Aorta (tissue), 5 donors: ENCODE results near the gene FDX2. TPM values are rescaled to one million over a fixed set of nuclear protein-coding genes. Genes with fewer than 3 reads are reported as not detected.

Experiments
- ATAC-seq: fragments of 200-7000 bp; cut with Tn5 transposase; one replicate; pipeline ENCODE4 v1.9.1; 2022; ENCODE audit warnings: moderate library complexity; ENCODE audit not compliant: low FRiP score
- DNase-seq, 2 donors: peaks; one replicate each; pipeline ENCODE4 v3.0.0-alpha.2; 2020
- H3K27ac ChIP-seq, 2 donors: one replicate each; pipeline ENCODE4 v1.5.1; 2013; ENCODE audit warnings: low read length in 2 of 2, mild to moderate bottlenecking in 2 of 2, moderate library complexity in 2 of 2, control low read depth in 1 of 2, inconsistent platforms in 1 of 2, low read depth in 1 of 2
- H3K27me3 ChIP-seq, 2 donors: one replicate each; pipeline ENCODE4 v1.6.1; 2013; ENCODE audit warnings: control low read depth in 1 of 2, low read length in 1 of 2, mild to moderate bottlenecking in 1 of 2, moderate library complexity in 1 of 2; ENCODE audit not compliant: insufficient read depth in 2 of 2, control insufficient read depth in 1 of 2
- H3K36me3 ChIP-seq, 2 donors: one replicate each; pipeline ENCODE4 v1.6.1; 2013; ENCODE audit warnings: control low read depth in 1 of 2, low read length in 1 of 2, mild to moderate bottlenecking in 1 of 2; ENCODE audit not compliant: insufficient read depth in 2 of 2, control insufficient read depth in 1 of 2
- H3K4me1 ChIP-seq, 2 donors: one replicate each; pipeline ENCODE4 v1.6.1; 2013; ENCODE audit warnings: low read length in 2 of 2, control low read depth in 1 of 2, mild to moderate bottlenecking in 1 of 2, moderate library complexity in 1 of 2; ENCODE audit not compliant: insufficient read depth in 2 of 2, control insufficient read depth in 1 of 2
- H3K4me3 ChIP-seq, 2 donors: one replicate each; pipeline ENCODE4 v1.5.1; 2013; ENCODE audit warnings: low read length in 2 of 2, control low read depth in 1 of 2, mild to moderate bottlenecking in 1 of 2
- H3K9me3 ChIP-seq: one replicate; pipeline ENCODE4 v1.6.1; 2013; ENCODE audit warnings: mild to moderate bottlenecking, low read length; ENCODE audit not compliant: control insufficient read depth
- whole genome bisulfite sequencing, 2 donors: extraction: QIAGEN DNeasy Blood & Tissue Kit; methylation state at CpG; one replicate each; pipeline ENCODE4 v1.1.7; 2013; 5-methylcytosine and 5-hydroxymethylcytosine counted together
- intact Hi-C, 2 donors: fragments of 100-400 bp; cut with DNase I; formaldehyde crosslinking; loops; one replicate each; pipeline versions ENCODE4 v1.14.2 to v1.15.0; 2022
- polyA plus RNA-seq, 2 donors: library from polyadenylated mRNA; stranded (reverse); fragments of 200-250 nt; gene quantifications; one replicate each; pipeline ENCODE4 v1.2.3, GENCODE V29; 2013
- total RNA-seq, 2 donors: library from RNA; stranded (reverse); fragmentation: NEBNext Ultra II Directional; extraction: Animal tissue kit (Norgen Biotek cat#: 25700); gene quantifications; one replicate each; pipeline ENCODE4 v1.2.1, GENCODE V29; 2021
- donor health status: healthy with polysubstance abuse.
- donor health status: Bipolar disorder and iron deficiency.
- donor health status: DM: no; HTN: no; CAD: no.
- donor health status: DM: no; HTN: no; CAD: no.
- donor health status: DM: yes; HTN: yes; CAD: no.

Gene FDX2
- total and polyA plus RNA-seq, 4 donors, result 7.5 to 26.0 (median 21.6) TPM

GRCh38 chr19:10270180-10270615, 45.6 kb downstream of the FDX2 start:
- ATAC-seq (peak; percentile 74), DNase-seq (peak; percentile 91 to 92)
- H3K9me3 ChIP-seq, result no peaks in the 10 kb centered on the region
- no peaks in the 10 kb centered on the region for H3K36me3 ChIP-seq
- WGBS, 2 donors, result 4 to 6% methylated on average over 35 to 37 of the region's 37 CpGs
- no peak overlapping the region for H3K27ac ChIP-seq
- no peak overlapping the region for H3K4me3 ChIP-seq
- intact Hi-C loops, result no loop called here
- H3K27me3 ChIP-seq, result no peaks in the 10 kb centered on the region
- no peaks in the 10 kb centered on the region for H3K4me1 ChIP-seq

GRCh38 chr19:10269333-10270179, 46.3 kb downstream of the FDX2 start:
- Histone ChIP-seq H3K27ac (no peak overlapping the region), H3K9me3 (no peaks in the 10 kb centered on the region), H3K4me3 (no peak overlapping the region), H3K36me3 (no peaks in the 10 kb centered on the region), H3K4me1 (no peaks in the 10 kb centered on the region), H3K27me3 (no peaks in the 10 kb centered on the region)
- 3 to 4% methylated on average over 58 to 59 of the region's 59 CpGs for WGBS, 2 donors
- DNase-seq, result peak; percentile 92 to 95
- peak; percentile 90 for ATAC-seq
- intact Hi-C loops, result loop anchor here (1.0 to 2.0 kb wide), 2 partner anchors 119 to 121 kb away; no protein-coding TSS in a partner anchor

GRCh38 chr19:10268071-10268470, 47.7 kb downstream of the FDX2 start:
- WGBS, 2 donors, result 74 to 80% methylated on average over 6 of the region's 6 CpGs
- ATAC-seq, result no peak

GRCh38 chr19:10266706-10267105, 49.1 kb downstream of the FDX2 start:
- H3K9me3 ChIP-seq, result no peaks in the 10 kb centered on the region
- no peak for ATAC-seq
- H3K36me3 ChIP-seq, result no peaks in the 10 kb centered on the region
- H3K4me3 ChIP-seq, result no peak overlapping the region
- DNase-seq, result no peak
- H3K27ac ChIP-seq, result no peak overlapping the region
- 86 to 91% methylated on average over 7 of the region's 7 CpGs for WGBS, 2 donors
- no peaks in the 10 kb centered on the region for H3K4me1 ChIP-seq
- intact Hi-C loops, result no loop called here
- H3K27me3 ChIP-seq, result no peaks in the 10 kb centered on the region

More at GRCh38 chr19:10268071-10268470, 47.7 kb downstream of the FDX2 start:
- Histone ChIP-seq H3K27me3 (no peaks in the 10 kb centered on the region), H3K4me3 (no peak overlapping the region), H3K36me3 (no peaks in the 10 kb centered on the region), H3K4me1 (no peaks in the 10 kb centered on the region), H3K27ac (no peak overlapping the region), H3K9me3 (no peaks in the 10 kb centered on the region)
- intact Hi-C loops, result loop anchor here in 1 of 2 donors (2.0 kb wide), 1 partner anchor 121 kb away; no protein-coding TSS in a partner anchor
- no peak for DNase-seq

- H3K36me3 ChIP-seq, result no peaks in the 10 kb centered on the region
- H3K27ac ChIP-seq, result no peak overlapping the region
- intact Hi-C loops, result no loop called here
- no peak overlapping the region for H3K4me3 ChIP-seq
- H3K9me3 ChIP-seq, result no peaks in the 10 kb centered on the region
- H3K4me1 ChIP-seq, result no peaks in the 10 kb centered on the region
- no peak for DNase-seq
- no peaks in the 10 kb centered on the region for H3K27me3 ChIP-seq
- ATAC-seq, result no peak
- WGBS, 2 donors, result 76 to 78% methylated on average over 7 of the region's 7 CpGs
Observed at GRCh38 chr19:10262771-10263170, 53.0 kb downstream of the FDX2 start.

- no peaks in the 10 kb centered on the region for H3K9me3 ChIP-seq
- H3K27me3 ChIP-seq, result no peaks in the 10 kb centered on the region
- H3K4me1 ChIP-seq, result no peaks in the 10 kb centered on the region
- peaks cover 0 to 2% of the 10 kb centered on the region in 2 donors for H3K36me3 ChIP-seq
- H3K27ac ChIP-seq, result no peak overlapping the region
- H3K4me3 ChIP-seq, result no peak overlapping the region
- ATAC-seq (no peak), DNase-seq (no peak)
- intact Hi-C loops, result no loop called here
- 82 to 91% methylated on average over 8 of the region's 8 CpGs for WGBS, 2 donors
Observed at GRCh38 chr19:10260141-10260584, 55.7 kb downstream of the FDX2 start.

Other genes starting within 250 kb of the FDX2 start
- gene SHFL, start 229.7 kb downstream of the FDX2 start, total RNA-seq, result 10 to 100 TPM; 32.1 to 50.5 TPM
- gene SHFL, start 229.7 kb downstream of the FDX2 start, polyA plus RNA-seq, result 10 to 100 TPM; 20.3 to 70.2 TPM
- gene ANGPTL6, start 213.3 kb downstream of the FDX2 start, total RNA-seq, result under 1 TPM; 0.19 to 0.24 TPM
- under 1 TPM; 0.41 to 0.63 TPM for gene ANGPTL6, start 213.3 kb downstream of the FDX2 start, polyA plus RNA-seq
- 10 to 100 TPM; 24.3 to 30.9 TPM for gene PPAN, start 209.7 kb downstream of the FDX2 start, total RNA-seq
- gene PPAN, start 209.7 kb downstream of the FDX2 start, polyA plus RNA-seq, result 10 to 100 TPM; 13.1 to 24.7 TPM
- gene P2RY11, start 204.3 kb downstream of the FDX2 start, total RNA-seq, result 10 to 100 TPM in 1 of 2 donors, 1 to 10 TPM in 1; 9.7 to 10.5 TPM
- 10 to 100 TPM in 1 of 2 donors, 1 to 10 TPM in 1; 5.3 to 16.0 TPM for gene P2RY11, start 204.3 kb downstream of the FDX2 start, polyA plus RNA-seq
- 100 to 1,000 TPM; 143 to 176 TPM for gene EIF3G, start 196.1 kb downstream of the FDX2 start, total RNA-seq
- gene EIF3G, start 196.1 kb downstream of the FDX2 start, polyA plus RNA-seq, result 100 to 1,000 TPM; 162 to 319 TPM
- gene DNMT1, start 121.1 kb downstream of the FDX2 start, total RNA-seq, result 10 to 100 TPM; 59.6 to 89.0 TPM
- gene DNMT1, start 121.1 kb downstream of the FDX2 start, polyA plus RNA-seq, result 10 to 100 TPM in 1 of 2 donors, 1 to 10 TPM in 1; 7.1 to 32.7 TPM
- gene S1PR2, start 84.7 kb downstream of the FDX2 start, total RNA-seq, result 10 to 100 TPM in 1 of 2 donors, 1 to 10 TPM in 1; 9.8 to 14.3 TPM
- gene S1PR2, start 84.7 kb downstream of the FDX2 start, polyA plus RNA-seq, result 1 to 10 TPM; 3.3 to 4.2 TPM
- gene MRPL4, start 63.8 kb downstream of the FDX2 start, total RNA-seq, result 10 to 100 TPM; 22.7 to 25.4 TPM
- gene MRPL4, start 63.8 kb downstream of the FDX2 start, polyA plus RNA-seq, result 10 to 100 TPM; 27.4 to 38.2 TPM
- gene ICAM1, start 44.9 kb downstream of the FDX2 start, total RNA-seq, result 10 to 100 TPM; 41.2 to 43.6 TPM
- gene ICAM1, start 44.9 kb downstream of the FDX2 start, polyA plus RNA-seq, result 1 to 10 TPM; 4.0 to 6.0 TPM
- 1 to 10 TPM in 1 of 2 donors, under 1 TPM in 1; 0.93 to 2.8 TPM for gene ICAM4, start 29.1 kb downstream of the FDX2 start, total RNA-seq
- gene ICAM4, start 29.1 kb downstream of the FDX2 start, polyA plus RNA-seq, result not detected
- gene ICAM5, start 26.1 kb downstream of the FDX2 start, total RNA-seq, result 1 to 10 TPM; 1.3 to 2.5 TPM
- gene ICAM5, start 26.1 kb downstream of the FDX2 start, polyA plus RNA-seq, result under 1 TPM in 1 of 2 donors, not detected in 1; 0.10 TPM
- gene ZGLP1, start 6.2 kb downstream of the FDX2 start, total RNA-seq, result 1 to 10 TPM; 1.3 to 3.1 TPM
- 10 to 100 TPM in 1 of 2 donors, 1 to 10 TPM in 1; 2.1 to 22.4 TPM for gene ZGLP1, start 6.2 kb downstream of the FDX2 start, polyA plus RNA-seq
- 10 to 100 TPM; 24.0 TPM for gene RAVER1, start 17.5 kb upstream of the FDX2 start, total RNA-seq
- 10 to 100 TPM in 1 of 2 donors, 1 to 10 TPM in 1; 7.9 to 10.4 TPM for gene RAVER1, start 17.5 kb upstream of the FDX2 start, polyA plus RNA-seq
- gene ICAM3, start 23.6 kb upstream of the FDX2 start, total RNA-seq, result 10 to 100 TPM; 10.1 to 10.5 TPM
- gene ICAM3, start 23.6 kb upstream of the FDX2 start, polyA plus RNA-seq, result 1 to 10 TPM; 6.3 to 7.8 TPM
- 100 to 1,000 TPM in 1 of 2 donors, 10 to 100 TPM in 1; 84.5 to 128 TPM for gene TYK2, start 64.6 kb upstream of the FDX2 start, total RNA-seq
- 100 to 1,000 TPM in 1 of 2 donors, 10 to 100 TPM in 1; 33.2 to 253 TPM for gene TYK2, start 64.6 kb upstream of the FDX2 start, polyA plus RNA-seq
- 100 to 1,000 TPM; 124 to 146 TPM for gene CDC37, start 87.5 kb upstream of the FDX2 start, total RNA-seq
- 100 to 1,000 TPM; 121 to 260 TPM for gene CDC37, start 87.5 kb upstream of the FDX2 start, polyA plus RNA-seq
- gene PDE4A, start 104.5 kb upstream of the FDX2 start, total RNA-seq, result 10 to 100 TPM; 12.3 to 30.2 TPM
- gene PDE4A, start 104.5 kb upstream of the FDX2 start, polyA plus RNA-seq, result 10 to 100 TPM in 1 of 2 donors, 1 to 10 TPM in 1; 8.6 to 13.6 TPM
- 10 to 100 TPM; 43.6 to 62.8 TPM for gene KEAP1, start 187.3 kb upstream of the FDX2 start, total RNA-seq
- 10 to 100 TPM; 30.9 to 56.2 TPM for gene KEAP1, start 187.3 kb upstream of the FDX2 start, polyA plus RNA-seq
- under 1 TPM; 0.39 to 0.99 TPM for gene S1PR5, start 201.4 kb upstream of the FDX2 start, total RNA-seq
- 1 to 10 TPM; 1.3 to 1.6 TPM for gene S1PR5, start 201.4 kb upstream of the FDX2 start, polyA plus RNA-seq
- 10 to 100 TPM; 14.0 to 17.2 TPM for gene ATG4D, start 227.9 kb upstream of the FDX2 start, total RNA-seq
- 10 to 100 TPM; 17.7 to 42.6 TPM for gene ATG4D, start 227.9 kb upstream of the FDX2 start, polyA plus RNA-seq
- gene KRI1, start 250.0 kb upstream of the FDX2 start, total RNA-seq, result 10 to 100 TPM; 15.8 to 18.9 TPM
- gene KRI1, start 250.0 kb upstream of the FDX2 start, polyA plus RNA-seq, result 10 to 100 TPM in 1 of 2 donors, 1 to 10 TPM in 1; 6.4 to 41.0 TPM